A673 (cell line): Measurements from ENCODE around the gene CHTOP. TPM values are rescaled to one million over a fixed set of nuclear protein-coding genes. Genes with fewer than 3 reads are reported as not detected.

Source experiments
- BruUV-seq: library from RNA; stranded (reverse); fragments of 400-500 nt; replicated peaks from 2 replicates; lab custom pipeline; 2021; lab: Mats Ljungman, UMichigan
- CTCF ChIA-PET: fragments of 300-600 bp; sonication (Branson Sonifier 250); formaldehyde crosslinking; loops from one replicate; lab custom pipeline; 2022; ENCODE audit warnings: antibody characterized with exemption; lab: Charles Lee
- POLR2A ChIA-PET: fragments of 300-600 bp; sonication (Branson Sonifier 250); formaldehyde crosslinking; loops from one replicate; lab custom pipeline; 2022; ENCODE audit warnings: antibody characterized with exemption; ENCODE audit not compliant: low non-redundant PET; lab: Charles Lee
- DNase-seq: peaks from one replicate; pipeline ENCODE4 v3.0.0-alpha.2; 2015; ENCODE audit warnings: low spot score
- H3K27ac ChIP-seq: fragments of 200-600 bp; sonication (generic); 2 replicates; pipeline ENCODE4 v1.5.1; 2016; ENCODE audit warnings: mixed run types, low read depth, mild to moderate bottlenecking, mixed read lengths, antibody characterized with exemption, low read length; ENCODE audit not compliant: poor library complexity, severe bottlenecking
- H3K27me3 ChIP-seq: fragments of 200-600 bp; sonication (generic); replicated peaks from 2 replicates; pipeline ENCODE4 v1.6.1; 2017; ENCODE audit warnings: mixed run types, low read depth, mild to moderate bottlenecking, mixed read lengths, antibody characterized with exemption, low read length; ENCODE audit not compliant: insufficient read depth, poor library complexity
- H3K36me3 ChIP-seq: fragments of 200-600 bp; sonication (generic); 2 replicates; pipeline ENCODE4 v1.6.1; 2016; ENCODE audit warnings: mixed run types, mild to moderate bottlenecking, mixed read lengths, antibody characterized with exemption, low read length; ENCODE audit not compliant: insufficient read depth, poor library complexity, severe bottlenecking
- H3K4me1 ChIP-seq: fragments of 200-600 bp; sonication (generic); 2 replicates; pipeline ENCODE4 v1.6.1; 2017; ENCODE audit warnings: mixed run types, mild to moderate bottlenecking, mixed read lengths, antibody characterized with exemption, low read length; ENCODE audit not compliant: insufficient read depth, poor library complexity, severe bottlenecking
- H3K4me3 ChIP-seq: fragments of 200-600 bp; sonication (generic); 2 replicates; pipeline ENCODE4 v1.5.1; 2016; ENCODE audit warnings: low read depth, mixed run types, mild to moderate bottlenecking, mixed read lengths, low read length; ENCODE audit not compliant: poor library complexity, severe bottlenecking
- H3K9me3 ChIP-seq: fragments of 200-600 bp; sonication (generic); 2 replicates; pipeline ENCODE4 v1.6.1; 2016; ENCODE audit warnings: mixed run types, low read depth, mild to moderate bottlenecking, mixed read lengths, antibody characterized with exemption, low read length; ENCODE audit not compliant: poor library complexity, severe bottlenecking
- EZH2 ChIP-seq: fragments of 200-600 bp; sonication (generic); IDR thresholded peaks from 2 replicates; pipeline ENCODE4 v1.6.1; 2017; ENCODE audit warnings: borderline replicate concordance, low read depth, mild to moderate bottlenecking, mixed read lengths, antibody characterized with exemption, low read length; ENCODE audit not compliant: poor library complexity, severe bottlenecking
- intact Hi-C: fragments of 100-400 bp; cut with micrococcal nuclease; formaldehyde crosslinking; loops from one replicate; pipeline ENCODE4 v1.10.0; 2022; ENCODE audit not compliant: unreplicated experiment
- total RNA-seq: library from RNA; stranded (reverse); gene quantifications from 2 replicates; pipeline ENCODE4 v1.2.3, GENCODE V29; 2021
- TF ChIP-seq, protein P1 (sequence below): fragments of 300-800, 200-600 bp; sonication (generic); conservative IDR thresholded peaks from 2 replicates; pipeline ENCODE4 v1.5.1; 2017; ENCODE audit warnings: low read depth, mild to moderate bottlenecking, antibody characterized with exemption, low read length, moderate library complexity, mixed read lengths

Gene CHTOP
- total RNA-seq, 1 experiment from 2014 or later: 101 TPM

DNA sequence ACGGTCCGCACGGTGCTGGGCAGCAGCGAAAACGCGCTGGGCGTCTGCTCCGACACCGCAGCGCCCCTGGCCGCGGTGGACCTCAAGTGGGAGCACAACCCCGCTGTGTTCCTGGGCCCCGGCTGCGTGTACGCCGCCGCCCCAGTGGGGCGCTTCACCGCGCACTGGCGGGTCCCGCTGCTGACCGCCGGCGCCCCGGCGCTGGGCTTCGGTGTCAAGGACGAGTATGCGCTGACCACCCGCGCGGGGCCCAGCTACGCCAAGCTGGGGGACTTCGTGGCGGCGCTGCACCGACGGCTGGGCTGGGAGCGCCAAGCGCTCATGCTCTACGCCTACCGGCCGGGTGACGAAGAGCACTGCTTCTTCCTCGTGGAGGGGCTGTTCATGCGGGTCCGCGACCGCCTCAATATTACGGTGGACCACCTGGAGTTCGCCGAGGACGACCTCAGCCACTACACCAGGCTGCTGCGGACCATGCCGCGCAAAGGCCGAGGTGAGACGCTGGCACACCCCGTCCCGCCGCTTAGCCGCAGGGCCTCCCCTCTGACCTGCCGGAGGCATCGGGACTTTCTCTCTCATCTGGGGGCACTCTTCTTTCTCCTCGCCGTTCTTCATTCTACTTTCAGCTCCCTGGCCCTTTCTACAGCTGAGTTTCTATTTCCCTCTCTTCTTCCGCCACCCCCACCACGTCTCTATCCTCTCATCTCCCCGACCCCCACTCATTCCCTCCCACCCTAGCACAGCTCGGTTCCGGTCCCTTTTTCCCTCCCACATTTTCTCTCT lies 45.7 kb downstream of the CHTOP start:
- Histone ChIP-seq H3K27me3 (peaks cover 40% of the 10 kb centered on the region), H3K36me3 (no peaks in the 10 kb centered on the region), H3K9me3 (no peaks in the 10 kb centered on the region), H3K27ac (no peak overlapping the region), H3K4me3 (peak overlapping the region; percentile 45), H3K4me1 (peaks cover 26% of the 10 kb centered on the region)
- no peak for DNase-seq
- ChIA-PET POLR2A (no interaction called here), CTCF (no interaction called here)
- intact Hi-C loops: loop anchor here (1.0 to 2.0 kb wide), 3 partner anchors 69 to 307 kb away; partner anchors contain the start of gene RAB13
- TF ChIP-seq EZH2: no peak
- TF ChIP-seq, protein P1, sequence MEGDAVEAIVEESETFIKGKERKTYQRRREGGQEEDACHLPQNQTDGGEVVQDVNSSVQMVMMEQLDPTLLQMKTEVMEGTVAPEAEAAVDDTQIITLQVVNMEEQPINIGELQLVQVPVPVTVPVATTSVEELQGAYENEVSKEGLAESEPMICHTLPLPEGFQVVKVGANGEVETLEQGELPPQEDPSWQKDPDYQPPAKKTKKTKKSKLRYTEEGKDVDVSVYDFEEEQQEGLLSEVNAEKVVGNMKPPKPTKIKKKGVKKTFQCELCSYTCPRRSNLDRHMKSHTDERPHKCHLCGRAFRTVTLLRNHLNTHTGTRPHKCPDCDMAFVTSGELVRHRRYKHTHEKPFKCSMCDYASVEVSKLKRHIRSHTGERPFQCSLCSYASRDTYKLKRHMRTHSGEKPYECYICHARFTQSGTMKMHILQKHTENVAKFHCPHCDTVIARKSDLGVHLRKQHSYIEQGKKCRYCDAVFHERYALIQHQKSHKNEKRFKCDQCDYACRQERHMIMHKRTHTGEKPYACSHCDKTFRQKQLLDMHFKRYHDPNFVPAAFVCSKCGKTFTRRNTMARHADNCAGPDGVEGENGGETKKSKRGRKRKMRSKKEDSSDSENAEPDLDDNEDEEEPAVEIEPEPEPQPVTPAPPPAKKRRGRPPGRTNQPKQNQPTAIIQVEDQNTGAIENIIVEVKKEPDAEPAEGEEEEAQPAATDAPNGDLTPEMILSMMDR: peak; percentile 28; the same call in 1 of the 2 replicates
- no TSS peak for BruUV-seq

GRCh38 chr1:153680120-153680403 lies 46.2 kb downstream of the CHTOP start:
- POLR2A ChIA-PET: no interaction called here
- peaks cover 40% of the 10 kb centered on the region for H3K27me3 ChIP-seq
- CTCF ChIA-PET: no interaction called here
- no peak overlapping the region for H3K27ac ChIP-seq
- intact Hi-C loops: no loop called here
- no TSS peak for BruUV-seq
- H3K9me3 ChIP-seq: no peaks in the 10 kb centered on the region
- H3K4me3 ChIP-seq: peak overlapping the region; percentile 45
- no peak for TF ChIP-seq EZH2
- TF ChIP-seq, protein P1: no peak
- DNase-seq: no peak
- peaks cover 26% of the 10 kb centered on the region for H3K4me1 ChIP-seq
- no peaks in the 10 kb centered on the region for H3K36me3 ChIP-seq

DNA sequence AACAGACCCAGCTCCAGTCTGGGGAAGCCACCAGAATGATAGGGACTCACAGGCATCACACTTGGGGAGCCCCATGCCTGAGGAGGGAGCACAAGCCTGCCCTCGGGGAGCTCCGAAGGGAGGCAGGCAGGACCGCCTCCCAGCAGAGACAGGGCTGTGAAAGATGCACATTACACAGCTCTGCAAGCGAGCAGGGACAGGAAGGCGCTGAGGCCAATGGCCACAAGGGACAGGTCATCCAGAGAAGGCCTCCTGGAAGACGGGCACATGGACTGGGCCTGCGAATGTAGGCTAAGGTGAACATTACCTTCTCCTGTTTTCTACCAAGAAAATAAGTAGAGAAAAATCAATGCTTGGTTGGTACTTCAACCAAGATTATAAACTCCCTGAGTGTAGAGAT lies 48.9 kb downstream of the CHTOP start:
- BruUV-seq: no TSS peak

More for the DNA sequence above, 48.9 kb downstream of the CHTOP start:
- TF ChIP-seq, protein P1: no peak
- TF ChIP-seq EZH2: no peak
- Histone ChIP-seq H3K4me1 (peaks cover 23% of the 10 kb centered on the region), H3K4me3 (no peak overlapping the region), H3K27me3 (peaks cover 40% of the 10 kb centered on the region), H3K9me3 (no peaks in the 10 kb centered on the region), H3K27ac (no peak overlapping the region), H3K36me3 (no peaks in the 10 kb centered on the region)
- DNase-seq: no peak
- POLR2A ChIA-PET: no interaction called here
- intact Hi-C loops: no loop called here
- CTCF ChIA-PET: no interaction called here
